ENCODE results near the gene ZBTB25.

Gene ZBTB25

DNA sequence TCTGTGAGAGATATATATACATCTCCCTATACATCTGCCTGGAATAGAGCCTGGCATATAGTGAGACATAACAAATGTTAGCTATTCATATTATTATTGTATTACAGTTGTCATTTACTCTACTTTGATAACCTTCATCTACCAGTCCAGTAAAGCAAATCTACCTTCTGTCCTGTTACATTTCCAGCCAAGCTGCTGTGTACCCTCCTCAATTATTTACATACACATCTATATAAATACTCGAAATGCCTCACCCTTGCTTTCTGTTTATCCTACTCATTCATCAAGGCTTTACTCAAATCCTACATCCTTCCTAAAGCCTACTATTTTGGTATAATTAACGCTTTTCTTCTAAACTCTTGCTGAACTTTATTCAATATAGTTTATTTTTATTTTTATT lies 9.6 kb upstream of the ZBTB25 start:
- DNase-seq = no peak

DNA sequence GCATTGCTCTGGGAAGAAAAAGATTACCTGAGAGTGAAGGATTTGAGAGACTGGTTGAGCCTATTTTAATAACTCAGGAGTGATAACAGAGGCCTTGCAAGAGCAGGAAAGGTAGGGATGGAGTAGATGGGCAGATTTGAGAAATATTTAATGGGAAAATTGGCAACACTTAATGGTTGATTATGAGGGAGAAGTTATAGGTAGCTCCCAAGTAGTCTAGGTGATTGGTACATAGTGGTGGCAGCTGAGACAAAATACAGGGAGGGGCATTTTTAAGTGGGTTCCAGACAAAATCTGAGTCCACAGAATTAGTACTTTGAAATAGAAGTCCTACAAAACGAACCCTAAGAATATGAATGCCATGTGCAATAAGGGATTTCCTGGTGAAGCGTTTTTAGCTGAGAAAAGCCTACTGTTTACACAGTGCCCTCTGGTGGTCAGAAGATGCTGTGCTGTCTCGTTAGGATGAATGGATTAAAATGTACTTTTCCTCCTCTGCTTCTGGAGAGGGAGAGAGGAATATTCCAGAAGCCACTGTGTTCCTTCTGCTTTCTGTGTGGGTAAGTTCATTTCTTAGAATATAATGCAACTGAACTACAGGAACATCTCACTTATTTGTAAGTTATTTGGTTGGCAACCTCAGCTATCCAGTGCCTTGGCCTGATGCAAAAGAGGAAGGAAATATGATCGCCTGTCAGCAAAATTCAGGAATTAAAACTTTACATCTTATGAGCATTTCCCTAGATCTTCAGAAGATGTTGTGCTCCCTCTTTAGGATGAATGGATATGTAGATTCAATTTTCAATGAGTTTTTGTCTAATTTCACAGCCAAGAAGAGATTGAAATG lies 7.4 kb upstream of the ZBTB25 start:
- DNase-seq = peak; percentile 32

DNA sequence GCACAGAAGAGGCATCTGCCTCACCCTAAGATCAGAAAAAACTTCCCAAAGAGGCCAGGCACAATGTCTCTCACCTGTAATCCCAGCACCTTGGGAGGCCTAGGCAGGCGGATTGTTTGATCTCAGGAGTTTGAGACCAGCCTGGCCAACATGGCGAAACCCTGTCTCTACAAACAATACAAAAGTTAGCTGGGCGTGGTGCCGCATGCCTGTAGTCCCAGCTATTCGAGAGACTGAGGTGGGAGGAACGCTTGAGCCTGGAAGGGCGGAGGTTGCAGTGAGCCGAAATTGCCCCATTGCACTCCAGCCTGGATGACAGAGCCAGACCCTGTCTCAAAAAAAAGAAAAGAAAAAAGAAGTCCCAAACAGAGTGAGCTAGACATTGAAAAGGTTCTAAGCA lies 5.4 kb upstream of the ZBTB25 start:
- DNase-seq = no peak

DNA sequence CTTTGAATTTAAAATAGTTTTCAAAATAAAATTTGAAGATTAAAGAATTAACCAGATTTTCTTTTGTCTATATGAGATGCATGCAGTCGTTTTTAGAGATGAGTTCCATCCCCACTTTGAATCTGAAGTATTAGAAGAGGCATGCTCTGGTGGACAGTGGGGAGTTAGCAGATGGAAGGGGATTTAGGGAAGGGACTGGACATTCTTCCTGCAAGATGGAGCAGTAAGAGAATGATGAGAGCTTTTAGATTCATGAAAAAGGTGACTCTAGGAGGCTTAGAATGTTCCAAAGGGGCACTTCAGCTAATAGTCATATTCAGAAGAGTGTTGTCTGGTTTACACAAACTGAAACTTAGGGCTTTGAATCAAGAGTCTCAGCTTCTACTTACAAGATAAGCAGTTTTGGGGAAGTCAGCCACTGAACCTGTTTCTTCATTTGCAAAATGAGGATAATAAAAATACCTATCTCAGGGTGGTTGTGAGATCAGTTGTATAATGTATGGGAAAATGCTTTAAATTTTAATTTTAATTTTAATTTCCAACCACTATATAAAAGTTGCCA lies 4.7 kb upstream of the ZBTB25 start:
- peak; percentile 8 for DNase-seq

DNA sequence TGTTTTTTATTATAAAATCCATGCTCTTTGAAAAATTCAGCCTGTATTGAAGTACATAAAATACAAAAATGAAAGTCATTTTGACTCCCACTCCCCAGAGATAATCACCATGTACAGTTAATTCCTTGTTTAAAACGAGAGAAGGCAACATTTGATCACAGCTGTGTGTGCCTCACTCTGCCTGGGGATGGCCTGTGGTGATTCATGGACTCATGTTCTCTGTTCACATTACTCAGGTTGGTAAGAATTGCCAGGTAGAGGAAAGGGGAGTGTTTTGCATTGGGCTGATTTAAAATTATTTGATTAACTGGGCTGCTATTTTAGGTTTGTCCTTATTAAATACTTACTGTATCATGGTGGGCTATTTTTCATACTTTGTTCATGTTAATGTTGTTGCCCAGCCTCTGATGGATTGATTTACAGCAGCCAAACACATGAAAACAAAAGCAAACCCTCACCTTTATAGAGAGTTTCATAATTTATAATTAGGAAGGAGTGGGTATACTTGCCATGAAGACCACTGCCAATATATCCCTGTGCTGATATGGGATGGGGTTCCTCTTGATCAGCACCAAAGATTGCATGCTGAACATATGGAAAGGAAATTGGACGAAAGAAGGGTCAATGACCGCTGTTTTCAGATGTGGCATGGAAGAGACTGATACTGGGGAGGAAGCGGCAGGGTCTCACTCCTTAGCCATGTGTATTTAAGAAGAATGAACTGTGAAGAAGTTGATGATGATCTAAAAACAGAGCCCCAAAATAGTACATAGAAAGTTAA lies 3.9 kb upstream of the ZBTB25 start:
- DNase-seq = no peak

DNA sequence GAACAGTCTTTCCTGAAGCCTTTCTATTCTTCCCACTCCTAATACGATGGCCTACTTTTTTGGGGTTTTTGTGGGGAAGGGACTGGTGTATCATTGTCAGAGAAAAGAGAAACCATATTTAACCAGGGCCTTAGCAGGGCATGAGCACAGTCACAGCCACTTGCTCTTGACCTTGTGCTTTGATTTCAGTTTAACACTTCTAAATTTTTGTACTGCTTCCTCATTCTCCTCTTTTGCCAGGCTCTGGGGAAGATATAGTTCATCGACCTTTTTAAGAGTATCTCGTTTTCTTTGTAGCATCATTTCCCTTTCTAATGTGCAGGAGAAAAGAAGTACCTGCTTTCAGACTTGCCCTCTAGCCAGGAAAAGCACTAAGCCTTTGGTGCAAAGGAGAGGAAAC lies 3.1 kb upstream of the ZBTB25 start:
- DNase-seq = no peak

DNA sequence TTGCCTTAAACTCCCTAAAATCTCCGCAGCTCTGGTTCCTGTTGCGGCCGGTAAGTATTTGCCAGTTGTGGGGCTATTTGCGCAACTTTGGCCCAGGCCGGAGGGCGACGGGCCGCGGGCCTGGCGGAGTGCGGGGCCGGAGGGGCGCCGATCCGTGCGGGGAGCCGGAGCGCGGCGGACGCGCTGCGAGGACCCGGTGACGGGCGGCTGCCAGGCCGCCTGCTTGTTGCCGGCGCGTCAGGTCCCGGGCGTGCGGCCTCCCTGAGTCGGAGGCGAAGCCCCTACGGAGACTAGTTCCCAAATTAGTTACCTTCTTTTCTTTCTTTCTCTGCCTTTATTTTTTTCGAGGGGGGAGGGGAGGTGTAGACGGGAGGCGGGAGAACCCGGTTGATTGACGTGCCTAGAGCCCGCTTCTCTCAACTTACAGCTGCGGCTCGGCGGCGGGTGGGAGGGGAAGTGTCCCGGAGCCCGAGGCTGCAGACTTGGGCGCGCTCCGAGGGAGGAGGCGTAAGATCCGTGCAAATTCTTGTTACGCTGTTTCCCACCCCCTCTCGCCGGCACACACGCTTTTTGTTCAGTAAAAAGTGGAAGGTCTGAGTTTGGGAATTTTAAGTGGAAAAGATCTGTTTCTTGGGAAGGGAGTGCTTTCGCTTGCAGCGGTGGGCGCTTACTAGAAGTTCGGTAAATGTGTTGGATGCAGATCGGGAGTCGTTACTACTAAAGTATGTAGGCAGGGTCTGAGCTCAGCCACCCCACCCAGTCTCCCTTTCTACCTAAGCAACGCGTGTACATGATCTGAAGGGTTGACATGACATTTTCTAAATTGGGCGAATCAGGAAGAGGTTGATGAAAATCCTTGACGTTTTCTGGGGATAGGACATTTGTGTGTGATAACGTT lies 1.5 kb upstream of the ZBTB25 start:
- peak; percentile 83 for DNase-seq

DNA sequence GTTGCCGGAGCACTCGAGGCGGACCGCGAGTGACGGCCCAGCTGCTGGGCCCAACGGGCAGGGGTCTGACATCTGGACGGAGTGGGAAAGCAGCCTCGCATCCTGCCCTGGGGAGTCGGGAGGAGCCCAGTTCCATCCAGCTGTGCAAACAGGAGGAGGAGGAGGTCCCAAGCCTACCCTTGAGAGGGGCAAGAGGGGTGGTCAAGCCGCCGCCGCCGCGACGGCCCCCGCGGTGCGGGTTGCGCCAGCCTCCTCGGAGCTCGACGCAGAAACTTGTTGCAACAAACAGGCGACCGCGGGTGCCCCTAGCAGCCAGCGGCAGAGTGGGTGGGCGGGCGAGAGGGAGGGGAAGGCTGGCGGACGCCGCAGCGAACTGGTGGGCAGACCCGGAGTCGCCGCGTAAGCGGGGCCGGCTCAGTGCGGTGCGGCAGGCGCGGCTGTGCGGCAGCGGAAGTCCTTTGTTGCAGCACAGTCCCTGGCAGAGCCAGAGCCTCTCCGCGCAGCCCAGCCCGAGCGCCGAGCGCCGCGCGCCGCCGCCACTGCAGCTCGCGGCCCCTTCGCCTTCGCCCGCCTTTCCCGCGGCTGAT lies 765 bp upstream of the ZBTB25 start, which contains the start of gene ZBTB1:
TSS of gene ZBTB1 (plus strand) at position 461 of the 587 bp plus-strand sequence. CDS start 16,735 bp downstream, outside the sequence.
- DNase-seq = peak; percentile 80

DNA sequence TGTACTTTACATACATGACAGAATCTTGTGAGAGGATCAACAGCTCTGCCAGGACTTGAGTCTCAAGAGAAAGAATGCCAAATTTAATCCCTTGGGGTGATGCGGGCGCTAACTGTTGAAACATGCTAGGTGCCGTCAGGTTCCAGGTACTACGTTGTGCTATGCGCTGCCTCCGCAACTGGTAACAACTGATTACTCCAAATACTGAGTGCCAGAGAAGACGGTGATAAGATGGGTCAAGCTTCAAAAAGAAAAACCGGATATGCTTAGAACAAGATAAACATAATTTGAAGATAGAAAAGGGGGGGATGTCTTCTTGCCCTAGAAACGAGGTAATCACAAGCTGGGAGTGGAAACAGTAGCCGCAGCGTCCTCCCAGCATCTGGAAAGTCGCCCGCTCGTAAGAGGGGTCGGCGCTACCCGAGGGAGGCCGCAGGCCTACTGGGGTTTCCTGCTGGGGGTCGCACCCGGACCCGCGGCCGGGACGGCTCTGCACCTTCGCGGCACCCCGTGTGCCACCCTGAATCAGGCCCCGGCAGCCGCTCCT lies 678 bp downstream of the ZBTB25 start:
- DNase-seq = peak; percentile 44

DNA sequence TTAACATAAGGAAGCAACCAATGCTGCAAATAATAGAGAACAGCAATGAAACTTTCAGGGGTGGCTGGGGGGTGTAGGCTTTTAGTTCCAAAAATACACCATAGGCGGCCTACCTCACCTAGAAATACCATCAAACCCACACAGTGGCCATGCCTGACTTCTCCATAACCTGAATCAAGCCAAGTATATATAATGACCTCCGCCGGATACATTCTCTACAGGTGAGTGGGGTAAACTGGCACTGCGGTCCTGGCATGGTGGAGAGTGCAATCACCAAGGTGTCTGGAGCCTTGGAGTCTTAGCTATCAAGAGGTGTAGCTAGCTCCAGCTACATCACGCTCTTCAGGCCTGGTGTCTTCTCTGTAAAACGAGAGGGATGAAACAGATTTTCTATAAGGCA lies 1.2 kb downstream of the ZBTB25 start:
- peak; percentile 64 for DNase-seq

DNA sequence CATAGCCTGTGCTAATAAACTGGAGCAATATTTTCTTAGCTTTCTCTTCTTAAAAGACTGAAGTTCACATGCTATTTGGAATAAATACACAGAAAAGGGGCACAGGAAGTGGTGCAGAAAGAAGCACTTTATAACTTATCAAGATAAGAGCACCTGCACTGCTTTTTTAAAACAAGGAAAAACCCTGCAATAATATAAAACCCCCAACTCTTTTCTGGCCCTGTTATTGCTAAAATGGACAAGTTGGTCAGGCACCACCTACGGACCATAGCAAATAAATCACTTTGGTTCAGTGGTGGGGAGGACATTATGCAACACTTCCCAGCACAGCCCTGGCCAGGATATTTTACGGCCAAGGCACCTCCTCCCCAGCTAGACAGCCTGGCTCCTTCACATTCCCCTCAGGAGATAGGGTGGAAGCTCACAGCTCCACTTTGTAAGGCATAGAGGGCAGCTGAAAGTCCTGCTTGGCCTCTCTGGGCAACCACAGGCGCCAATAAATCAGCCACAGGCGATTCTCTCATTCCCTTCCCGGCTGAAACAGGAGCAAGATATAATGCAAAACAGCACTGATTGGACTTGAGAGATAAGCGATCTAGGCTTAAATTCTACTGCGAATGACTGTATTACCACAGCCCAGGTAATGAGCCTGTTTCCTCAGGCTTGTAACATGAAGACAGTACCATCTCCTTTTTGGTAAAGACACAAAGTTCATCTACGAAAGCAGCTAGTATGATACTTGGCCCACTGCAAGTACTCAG lies 2.0 kb downstream of the ZBTB25 start:
- DNase-seq = peak; percentile 72

DNA sequence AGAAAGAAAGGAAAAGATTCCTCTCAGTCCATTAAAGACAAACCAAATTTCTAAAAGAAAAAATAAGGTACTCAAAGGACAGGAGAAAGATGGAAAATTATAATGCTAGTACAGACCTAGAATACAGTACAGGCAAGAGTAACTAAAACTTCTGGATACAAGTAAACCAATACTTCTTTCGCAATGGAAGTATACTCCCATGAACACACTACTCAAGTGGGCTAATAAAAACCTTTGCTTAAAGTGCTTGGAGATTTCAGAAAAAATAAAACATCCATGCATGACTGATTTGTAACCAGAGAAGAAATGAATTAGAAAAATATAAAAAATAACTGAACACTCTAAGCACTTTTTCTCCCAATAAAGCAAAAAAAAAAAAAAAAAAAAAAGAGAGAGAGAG lies 3.5 kb downstream of the ZBTB25 start:
- peak; percentile 21 for DNase-seq

DNA sequence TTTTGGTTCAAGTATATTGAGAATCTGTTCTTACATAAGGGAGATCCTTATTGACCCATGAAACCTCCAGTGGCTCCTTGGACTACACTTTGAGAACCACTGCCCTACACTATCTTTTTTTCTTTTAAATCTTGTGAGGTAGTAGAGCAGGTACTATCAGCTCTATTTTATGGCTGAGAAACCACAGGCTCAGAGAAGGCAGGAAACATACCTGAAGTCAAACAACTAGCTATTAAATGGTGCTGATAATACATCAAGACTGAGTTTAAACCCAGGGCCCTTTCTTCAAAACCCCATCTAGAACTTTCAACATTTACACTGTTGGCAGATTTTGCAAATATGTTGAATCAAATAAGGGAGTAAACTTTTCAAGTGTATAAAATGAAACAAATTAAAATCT lies 6.9 kb downstream of the ZBTB25 start:
- DNase-seq = no peak

DNA sequence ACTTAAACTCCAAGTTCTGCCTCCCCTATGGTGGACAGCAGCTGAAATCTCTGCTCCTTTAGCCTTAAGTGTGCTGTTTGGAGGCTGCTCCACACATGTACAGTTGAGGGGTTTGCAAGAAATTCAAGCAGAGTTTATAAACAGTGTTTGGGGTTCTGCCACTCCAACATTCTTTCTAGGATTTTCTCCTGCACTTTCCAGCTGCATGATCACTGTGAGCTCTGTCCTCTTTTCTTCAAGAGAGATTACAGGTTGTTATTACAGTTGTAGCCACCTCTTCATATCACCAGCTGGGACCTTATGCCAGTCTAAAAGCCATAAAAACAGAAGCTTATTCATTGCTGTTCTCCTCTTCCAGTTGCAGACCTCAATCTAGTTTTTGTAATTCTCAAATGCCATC lies 8.4 kb downstream of the ZBTB25 start:
- DNase-seq = no peak

DNA sequence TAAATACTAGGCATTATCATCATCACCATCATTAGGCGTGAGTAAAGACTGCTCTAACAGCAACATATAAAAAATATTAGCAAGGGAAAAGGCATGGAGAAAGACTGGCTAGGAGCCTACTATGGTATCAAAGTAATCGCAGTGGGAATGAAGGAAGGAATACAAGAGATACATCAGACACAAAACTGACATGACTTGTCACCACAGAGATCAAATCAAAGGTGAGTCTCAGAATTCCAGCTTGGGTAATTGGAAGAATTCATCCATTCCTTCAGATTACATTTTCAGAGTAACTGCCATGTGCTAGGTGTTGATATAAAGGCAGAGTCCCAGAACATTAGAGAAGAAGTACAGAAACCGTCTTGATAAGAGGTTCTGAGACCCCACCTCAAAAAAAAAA lies 10.2 kb downstream of the ZBTB25 start:
- no peak for DNase-seq

DNA sequence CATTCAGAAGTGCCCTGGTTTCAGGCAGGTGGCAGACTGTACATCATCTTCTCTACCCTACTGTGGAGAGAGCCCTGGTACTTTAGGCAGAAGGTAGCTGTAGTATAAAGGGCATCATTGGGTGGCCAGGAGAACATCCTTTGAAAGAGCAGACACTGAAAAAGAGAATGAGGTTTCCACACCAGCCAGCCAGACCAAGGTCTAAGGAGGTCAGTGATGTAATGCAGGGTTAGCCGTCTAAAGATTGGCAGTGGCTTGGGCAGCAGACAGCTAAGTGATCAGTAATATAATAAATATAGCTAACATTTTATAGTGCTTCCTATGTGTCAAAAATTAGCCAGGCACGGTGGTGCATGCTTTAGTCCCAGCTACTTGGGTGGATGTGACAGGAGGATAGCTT lies 12.0 kb downstream of the ZBTB25 start:
- DNase-seq = no peak

DNA sequence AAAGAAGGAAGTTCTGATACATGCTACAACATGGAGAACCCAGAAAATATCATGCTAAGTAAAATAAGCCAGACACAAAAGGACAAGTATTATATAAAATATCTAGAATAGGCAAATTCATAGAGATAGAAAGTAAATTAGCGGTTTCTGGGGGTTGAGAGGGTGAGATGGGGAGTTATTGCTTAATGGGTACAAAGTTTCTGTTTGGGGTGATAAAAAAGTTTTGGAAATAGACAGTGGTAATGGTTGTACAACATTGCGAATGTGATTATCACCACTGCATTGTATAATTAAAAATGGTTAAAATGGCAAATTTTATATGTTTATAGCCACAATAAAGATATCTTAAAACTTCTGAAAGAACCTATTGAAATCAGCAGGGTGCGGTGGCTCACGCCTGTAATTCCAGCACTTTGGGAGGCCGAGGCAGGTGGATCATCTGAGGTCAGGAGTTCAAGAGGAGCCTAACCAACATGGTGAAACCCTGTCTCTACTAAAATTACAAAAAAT lies 15.0 kb downstream of the ZBTB25 start:
- no peak for DNase-seq

DNA sequence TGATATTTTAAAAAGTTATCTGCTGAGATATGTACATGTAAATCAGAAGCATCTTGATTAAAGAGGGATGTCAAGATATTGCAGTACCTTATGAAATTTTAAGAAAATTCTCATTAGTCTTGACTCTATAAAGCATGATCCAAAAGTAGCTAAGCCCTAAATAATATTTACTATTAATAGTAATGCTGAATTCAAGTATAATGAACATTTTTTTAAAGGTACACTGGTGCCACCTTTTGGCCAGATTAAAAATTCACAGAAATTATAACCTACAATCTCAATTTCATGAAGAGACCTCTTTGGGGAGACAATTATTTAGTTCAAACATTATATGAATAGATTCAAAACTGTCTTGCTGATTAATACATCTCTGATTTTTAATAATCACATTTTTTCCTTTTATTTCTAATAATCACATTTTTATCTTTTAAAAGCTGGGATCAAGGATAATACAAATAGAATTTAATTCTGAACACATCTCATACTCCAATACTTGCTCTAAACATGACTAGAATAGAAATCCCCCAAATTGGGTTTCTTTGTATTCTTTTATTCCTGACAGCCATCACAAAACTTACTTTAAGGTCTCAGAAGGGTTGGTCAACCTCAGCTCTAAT lies 24.9 kb downstream of the ZBTB25 start:
- DNase-seq = no peak

DNA sequence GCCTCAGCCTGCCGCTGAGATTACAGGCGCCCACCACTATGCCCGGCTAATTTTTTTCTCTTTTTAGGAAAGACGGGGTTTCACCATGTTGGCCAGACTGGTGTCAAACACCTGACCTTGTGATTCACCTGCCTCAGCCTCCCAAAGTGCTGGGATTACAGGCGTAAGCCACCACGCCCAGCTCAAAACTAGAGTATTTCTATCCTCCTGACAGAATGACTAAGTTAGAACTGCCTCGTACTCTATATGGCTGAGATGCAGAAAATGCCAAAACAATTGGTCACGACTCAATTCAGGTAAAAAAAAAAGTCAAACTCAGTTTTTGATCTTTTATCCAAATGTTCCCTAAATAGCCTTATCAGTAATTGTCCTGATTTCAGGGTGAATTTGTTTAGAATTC lies 27.2 kb downstream of the ZBTB25 start:
- DNase-seq = no peak

DNA sequence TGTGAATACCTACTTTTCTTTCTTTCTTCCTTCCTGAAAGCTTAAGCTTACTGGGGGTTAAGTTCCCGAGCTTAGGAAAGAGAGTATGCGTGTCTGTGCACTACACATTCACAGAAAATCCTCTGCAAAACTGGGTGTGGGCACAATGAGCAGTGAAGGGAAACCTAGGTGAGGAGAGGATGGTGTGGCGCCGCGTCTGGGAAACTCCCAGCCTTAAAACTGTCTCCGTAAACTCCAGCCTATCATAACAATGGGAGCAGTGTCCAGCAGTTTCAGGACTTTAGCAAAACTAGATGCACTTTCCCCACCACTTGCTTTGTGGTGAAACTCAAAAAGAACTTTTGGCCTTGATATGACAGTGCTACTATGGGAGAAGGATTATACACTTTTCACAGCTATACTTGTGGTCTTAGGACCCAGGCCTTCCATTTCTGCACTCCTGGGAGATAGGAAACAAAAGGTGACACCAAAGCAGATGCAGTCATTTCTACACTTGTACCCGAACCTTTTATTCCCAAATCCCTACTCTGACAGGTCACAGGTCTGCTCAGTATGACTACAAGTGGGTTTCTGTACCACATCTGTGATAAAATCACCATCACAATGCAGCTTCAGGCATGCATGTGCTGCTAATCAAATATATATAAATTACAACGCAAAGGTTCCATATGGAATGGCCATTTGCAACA lies 27.9 kb downstream of the ZBTB25 start:
- DNase-seq = no peak
